Suprapubic skin (tissue), 3 donors: ENCODE data around the gene WDPCP.

Experiments used
- EP300 ChIP-seq: sonication (generic); formaldehyde crosslinking; IDR thresholded peaks from one replicate; pipeline ENCODE4 v1.6.1; 2017; ENCODE audit warnings: antibody characterized with exemption
- POLR2A ChIP-seq, 2 donors: fragments of 450-650 bp; IDR thresholded peaks; one replicate each; pipeline ENCODE4 v1.6.1; 2017; ENCODE audit warnings: antibody characterized with exemption in 2 of 2, mild to moderate bottlenecking in 2 of 2, moderate library complexity in 2 of 2
- TF ChIP-seq, protein P1 (sequence below), 2 donors: fragments of 200-600 bp in 1 of 2; fragments of 450-650 bp in 1 of 2; sonication (generic) in 1 of 2; IDR thresholded peaks; one replicate each; pipeline ENCODE4 v1.5.1; 2016 to 2019; ENCODE audit warnings: antibody characterized with exemption in 2 of 2, mild to moderate bottlenecking in 1 of 2, moderate library complexity in 1 of 2

DNA sequence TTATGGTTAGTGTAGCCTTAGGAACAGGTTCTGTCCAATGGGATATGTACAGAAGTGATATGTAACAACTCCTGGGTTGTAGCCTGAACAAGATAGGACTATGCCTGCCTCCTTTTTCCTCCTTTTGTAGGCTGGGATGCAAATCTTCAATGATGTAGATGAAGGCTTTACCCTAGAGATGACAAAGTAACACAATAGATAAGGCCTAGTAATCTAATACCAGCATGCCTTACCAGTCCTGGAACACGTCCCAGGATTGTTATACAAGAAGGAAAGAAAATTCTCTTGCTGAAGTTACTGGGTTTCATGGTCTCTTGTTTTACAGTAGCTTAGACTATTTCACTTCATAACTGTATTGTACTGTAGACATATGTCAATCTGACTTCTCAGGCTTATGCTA lies 345.5 kb downstream of the WDPCP start:
- TF ChIP-seq EP300 (no peak), POLR2A (IDR thresholded peaks at IDR 0.05) (no peak)
- TF ChIP-seq, protein P1, sequence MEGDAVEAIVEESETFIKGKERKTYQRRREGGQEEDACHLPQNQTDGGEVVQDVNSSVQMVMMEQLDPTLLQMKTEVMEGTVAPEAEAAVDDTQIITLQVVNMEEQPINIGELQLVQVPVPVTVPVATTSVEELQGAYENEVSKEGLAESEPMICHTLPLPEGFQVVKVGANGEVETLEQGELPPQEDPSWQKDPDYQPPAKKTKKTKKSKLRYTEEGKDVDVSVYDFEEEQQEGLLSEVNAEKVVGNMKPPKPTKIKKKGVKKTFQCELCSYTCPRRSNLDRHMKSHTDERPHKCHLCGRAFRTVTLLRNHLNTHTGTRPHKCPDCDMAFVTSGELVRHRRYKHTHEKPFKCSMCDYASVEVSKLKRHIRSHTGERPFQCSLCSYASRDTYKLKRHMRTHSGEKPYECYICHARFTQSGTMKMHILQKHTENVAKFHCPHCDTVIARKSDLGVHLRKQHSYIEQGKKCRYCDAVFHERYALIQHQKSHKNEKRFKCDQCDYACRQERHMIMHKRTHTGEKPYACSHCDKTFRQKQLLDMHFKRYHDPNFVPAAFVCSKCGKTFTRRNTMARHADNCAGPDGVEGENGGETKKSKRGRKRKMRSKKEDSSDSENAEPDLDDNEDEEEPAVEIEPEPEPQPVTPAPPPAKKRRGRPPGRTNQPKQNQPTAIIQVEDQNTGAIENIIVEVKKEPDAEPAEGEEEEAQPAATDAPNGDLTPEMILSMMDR (IDR thresholded peaks at IDR 0.05), result no peak
